ENCODE measurements around the gene GRXCR1.

Gene GRXCR1

GRCh38 chr4:43014256-43014655 lies 121.7 kb downstream of the GRXCR1 start:
- ChIA-PET POLR2A (no interaction called here), CTCF (no interaction called here)
- Histone ChIP-seq H3K4me1 (ENCODE audit: control insufficient read depth, insufficient read depth, low read length) (no peaks in the 10 kb centered on the region), H3K36me3 (ENCODE audit: control insufficient read depth in 2 of 2, insufficient read depth in 1 of 2, low read length in 2 of 2) (no peaks in the 10 kb centered on the region), H3K4me3 (ENCODE audit: low read depth, low read length) (no peak overlapping the region), H3K9me3 (ENCODE audit: control insufficient read depth, insufficient read depth, low read depth, low read length) (no peaks in the 10 kb centered on the region), H3K27ac (ENCODE audit: extremely low read depth, low read depth, low read length) (no peak overlapping the region)
- no peak for TF ChIP-seq ZNF391 (tag by site-specific recombination; IDR thresholded peaks at IDR 0.05; ENCODE audit: borderline replicate concordance, low read depth)
- TF ChIP-seq SP3 (tag by site-specific recombination; IDR thresholded peaks at IDR 0.05), result no peak
- TF ChIP-seq ZNF529 (tag by site-specific recombination; IDR thresholded peaks at IDR 0.05; ENCODE audit: insufficient replicate concordance), result no peak
- TF ChIP-seq GLIS1 (tag by site-specific recombination; IDR thresholded peaks at IDR 0.05), result no peak
- TF ChIP-seq ZNF140 (tag by site-specific recombination; IDR thresholded peaks at IDR 0.05), result no peak
- no peak for TF ChIP-seq ZNF677 (tag by site-specific recombination; IDR thresholded peaks at IDR 0.05)
- no peak for TF ChIP-seq ZNF26 (tag by site-specific recombination; IDR thresholded peaks at IDR 0.05)
- no peak for TF ChIP-seq ZNF10 (tag by site-specific recombination; IDR thresholded peaks at IDR 0.05)
- no peak for TF ChIP-seq HOXA7 (CRISPR knock-in tag; IDR thresholded peaks at IDR 0.05; ENCODE audit: borderline replicate concordance)
- TF ChIP-seq ZNF175 (tag by site-specific recombination; IDR thresholded peaks at IDR 0.05), result no peak
- TF ChIP-seq SCRT2 (tag by site-specific recombination; IDR thresholded peaks at IDR 0.05), result no peak
- no peak for TF ChIP-seq ZNF707 (tag by site-specific recombination; IDR thresholded peaks at IDR 0.05)
- no peak for TF ChIP-seq KLF9 (tag by site-specific recombination; IDR thresholded peaks at IDR 0.05; ENCODE audit: low read depth)
- TF ChIP-seq YY2 (tag by site-specific recombination; IDR thresholded peaks at IDR 0.05), result no peak
- TF ChIP-seq YY1 (tag by site-specific recombination; IDR thresholded peaks at IDR 0.05), result no peak
- TF ChIP-seq ZBTB7A (tag by site-specific recombination; IDR thresholded peaks at IDR 0.05; ENCODE audit: low read depth), result no peak
- no peak for TF ChIP-seq ZNF571 (tag by site-specific recombination; IDR thresholded peaks at IDR 0.05)
- TF ChIP-seq ZNF146 (tag by site-specific recombination; IDR thresholded peaks at IDR 0.05), result no peak
- no peak for TF ChIP-seq ZNF514 (tag by site-specific recombination; IDR thresholded peaks at IDR 0.05)

- Histone ChIP-seq H3K27ac (ENCODE audit: extremely low read depth, low read depth, low read length) (no peak overlapping the region), H3K4me1 (ENCODE audit: control insufficient read depth, insufficient read depth, low read length) (no peaks in the 10 kb centered on the region), H3K9me3 (ENCODE audit: control insufficient read depth, insufficient read depth, low read depth, low read length) (no peaks in the 10 kb centered on the region), H3K4me3 (ENCODE audit: low read depth, low read length) (no peak overlapping the region), H3K36me3 (ENCODE audit: control insufficient read depth in 2 of 2, insufficient read depth in 1 of 2, low read length in 2 of 2) (no peaks in the 10 kb centered on the region)
- CTCF ChIA-PET, result interaction anchor here (0.6 to 0.7 kb wide), 2 partner anchors 1368 to 1567 kb away, joined by 3 read pairs; no protein-coding TSS in a partner anchor
- POLR2A ChIA-PET, result no interaction called here
- no peak for TF ChIP-seq ZNF148 (tag by site-specific recombination; IDR thresholded peaks at IDR 0.05; ENCODE audit: borderline replicate concordance)
These were observed 149.1 kb downstream of the GRXCR1 start for GRCh38 chr4:43041632-43042031.

- Histone ChIP-seq H3K36me3 (ENCODE audit: control insufficient read depth in 2 of 2, insufficient read depth in 1 of 2, low read length in 2 of 2) (no peaks in the 10 kb centered on the region), H3K4me3 (ENCODE audit: low read depth, low read length) (no peak overlapping the region), H3K4me1 (ENCODE audit: control insufficient read depth, insufficient read depth, low read length) (no peaks in the 10 kb centered on the region), H3K27ac (ENCODE audit: extremely low read depth, low read depth, low read length) (no peak overlapping the region), H3K9me3 (ENCODE audit: control insufficient read depth, insufficient read depth, low read depth, low read length) (no peaks in the 10 kb centered on the region)
- ChIA-PET CTCF (no interaction called here), POLR2A (no interaction called here)
- no peak for TF ChIP-seq REST (tag by site-specific recombination; IDR thresholded peaks at IDR 0.05)
- no peak for TF ChIP-seq ZBTB1 (tag by site-specific recombination; IDR thresholded peaks at IDR 0.05)
- TF ChIP-seq ZNF514 (tag by site-specific recombination; IDR thresholded peaks at IDR 0.05), result no peak
- TF ChIP-seq ZBTB21 (tag by site-specific recombination; IDR thresholded peaks at IDR 0.05), result no peak
These were observed 154.5 kb downstream of the GRXCR1 start for GRCh38 chr4:43047058-43047457.

Data from HEK293 (cell line).